Astrocyte (in vitro differentiated cells and primary cell): ENCODE results near the gene PIK3R4. TPM values are rescaled to one million over a fixed set of nuclear protein-coding genes. Genes with fewer than 3 reads are reported as not detected.

Experiments
- DNase-seq: peaks from one replicate; pipeline ENCODE4 v3.0.0-alpha.2; 2010; ENCODE audit warnings: low read depth
- FAIRE-seq: peaks from 2 replicates; lab custom pipeline; 2011; peaks lifted over from hg19 to GRCh38; lab: Jason Lieb, UNC
- H2AFZ ChIP-seq: 2 replicates; pipeline ENCODE4 v1.6.0; 2012; ENCODE audit warnings: low read depth, low read length, inconsistent platforms
- H3K27ac ChIP-seq: 2 replicates; pipeline ENCODE4 v1.5.1; 2011; ENCODE audit warnings: low read depth, low read length, inconsistent platforms
- H3K27me3 ChIP-seq: 2 replicates; pipeline ENCODE4 v1.6.0; 2011; ENCODE audit warnings: low read length, inconsistent platforms; ENCODE audit not compliant: insufficient read depth
- H3K36me3 ChIP-seq: 2 replicates; pipeline ENCODE4 v1.5.1; 2011; ENCODE audit warnings: low read length, inconsistent platforms; ENCODE audit not compliant: insufficient read depth
- H3K4me1 ChIP-seq: 2 replicates; pipeline ENCODE4 v1.5.1; 2011; ENCODE audit warnings: low read length, inconsistent platforms; ENCODE audit not compliant: insufficient read depth
- H3K4me2 ChIP-seq: 2 replicates; pipeline ENCODE4 v1.6.0; 2012; ENCODE audit warnings: low read length, inconsistent platforms
- H3K4me3 ChIP-seq: 2 replicates; pipeline ENCODE4 v1.5.1; 2011; ENCODE audit warnings: low read depth, mild to moderate bottlenecking, low read length, inconsistent platforms; ENCODE audit not compliant: insufficient read depth
- H3K79me2 ChIP-seq: 2 replicates; pipeline ENCODE4 v1.6.0; 2012; ENCODE audit warnings: mild to moderate bottlenecking, low read length, inconsistent platforms; ENCODE audit not compliant: insufficient read depth
- H3K9ac ChIP-seq: 2 replicates; pipeline ENCODE4 v1.6.0; 2012; ENCODE audit warnings: mild to moderate bottlenecking, low read length, inconsistent platforms
- H3K9me3 ChIP-seq: 2 replicates; pipeline ENCODE4 v1.5.1; 2012; ENCODE audit warnings: low read depth, mild to moderate bottlenecking, low read length, inconsistent platforms; ENCODE audit not compliant: insufficient read depth
- H4K20me1 ChIP-seq: 2 replicates; pipeline ENCODE4 v1.6.0; 2012; ENCODE audit warnings: low read length, inconsistent platforms; ENCODE audit not compliant: insufficient read depth
- H3K27ac Mint-ChIP-seq: one replicate; pipeline ENCODE4 v1.8.0; 2021; ENCODE audit warnings: mild to moderate bottlenecking, mixed read lengths; ENCODE audit not compliant: unreplicated experiment
- H3K27me3 Mint-ChIP-seq: one replicate; pipeline ENCODE4 v1.8.0; 2021; ENCODE audit warnings: low read depth, mixed read lengths; ENCODE audit not compliant: unreplicated experiment
- H3K36me3 Mint-ChIP-seq: one replicate; pipeline ENCODE4 v1.8.0; 2021; ENCODE audit warnings: low read depth, mixed read lengths; ENCODE audit not compliant: unreplicated experiment
- H3K4me1 Mint-ChIP-seq: one replicate; pipeline ENCODE4 v1.8.0; 2021; ENCODE audit warnings: low read depth, mixed read lengths; ENCODE audit not compliant: unreplicated experiment
- H3K4me3 Mint-ChIP-seq: one replicate; pipeline ENCODE4 v1.8.0; 2021; ENCODE audit warnings: mild to moderate bottlenecking, moderate library complexity, mixed read lengths; ENCODE audit not compliant: unreplicated experiment
- H3K9me3 Mint-ChIP-seq: one replicate; pipeline ENCODE4 v1.8.0; 2021; ENCODE audit warnings: mild to moderate bottlenecking, mixed read lengths; ENCODE audit not compliant: unreplicated experiment
- CTCF ChIP-seq: IDR thresholded peaks from 2 replicates; pipeline ENCODE4 v1.5.1; 2011; ENCODE audit warnings: low read depth, mild to moderate bottlenecking, inconsistent platforms, low read length, moderate library complexity; ENCODE audit not compliant: insufficient read depth
- EZH2 ChIP-seq: IDR thresholded peaks from 2 replicates; pipeline ENCODE4 v1.6.1; 2012; ENCODE audit warnings: mild to moderate bottlenecking, low read length, inconsistent platforms; ENCODE audit not compliant: insufficient read depth
- total RNA-seq: library from RNA; stranded (reverse); gene quantifications from 2 replicates; pipeline ENCODE4 v1.2.1, GENCODE V29; 2021

The PIK3R4 gene
- total RNA-seq, 1 donor from 2014 or later = 22.2 TPM

- peaks cover 6% of the 10 kb centered on the region for H3K4me1 Mint-ChIP-seq
- no peaks in the 10 kb centered on the region for H3K79me2 ChIP-seq
- no peak overlapping the region for H3K27ac ChIP-seq
- H4K20me1 ChIP-seq = no peaks in the 10 kb centered on the region
- H3K4me3 Mint-ChIP-seq = no peak overlapping the region
- no peaks in the 10 kb centered on the region for H3K9me3 Mint-ChIP-seq
- peaks cover 3% of the 10 kb centered on the region for H3K4me1 ChIP-seq
- TF ChIP-seq EZH2 = no peak
- TF ChIP-seq CTCF = no peak
- DNase-seq (no peak), FAIRE-seq (no peak)
- no peaks in the 10 kb centered on the region for H3K9me3 ChIP-seq
- H3K27ac Mint-ChIP-seq = no peak overlapping the region
- H3K36me3 ChIP-seq = no peaks in the 10 kb centered on the region
- H3K36me3 Mint-ChIP-seq = peaks cover 6% of the 10 kb centered on the region
- H3K4me2 ChIP-seq = no peak overlapping the region
- no peak overlapping the region for H3K9ac ChIP-seq
- H3K27me3 Mint-ChIP-seq = no peaks in the 10 kb centered on the region
- no peak overlapping the region for H2AFZ ChIP-seq
- no peaks in the 10 kb centered on the region for H3K27me3 ChIP-seq
- H3K4me3 ChIP-seq = no peak overlapping the region
Observed at GRCh38 chr3:130656627-130657026, 90.0 kb downstream of the PIK3R4 start.

GRCh38 chr3:130654921-130655320, 91.7 kb downstream of the PIK3R4 start:
- Mint-ChIP-seq H3K9me3 (no peaks in the 10 kb centered on the region), H3K36me3 (peaks cover 6% of the 10 kb centered on the region), H3K4me1 (peaks cover 6% of the 10 kb centered on the region), H3K27ac (no peak overlapping the region), H3K4me3 (no peak overlapping the region), H3K27me3 (no peaks in the 10 kb centered on the region)
- Histone ChIP-seq H3K9ac (no peak overlapping the region), H3K27ac (no peak overlapping the region), H3K9me3 (no peaks in the 10 kb centered on the region), H3K36me3 (no peaks in the 10 kb centered on the region), H3K27me3 (no peaks in the 10 kb centered on the region), H3K79me2 (no peaks in the 10 kb centered on the region), H4K20me1 (no peaks in the 10 kb centered on the region), H3K4me1 (peaks cover 3% of the 10 kb centered on the region), H3K4me2 (no peak overlapping the region), H2AFZ (no peak overlapping the region), H3K4me3 (no peak overlapping the region)
- DNase-seq = no peak
- FAIRE-seq = no peak
- TF ChIP-seq CTCF (no peak), EZH2 (no peak)

DNA sequence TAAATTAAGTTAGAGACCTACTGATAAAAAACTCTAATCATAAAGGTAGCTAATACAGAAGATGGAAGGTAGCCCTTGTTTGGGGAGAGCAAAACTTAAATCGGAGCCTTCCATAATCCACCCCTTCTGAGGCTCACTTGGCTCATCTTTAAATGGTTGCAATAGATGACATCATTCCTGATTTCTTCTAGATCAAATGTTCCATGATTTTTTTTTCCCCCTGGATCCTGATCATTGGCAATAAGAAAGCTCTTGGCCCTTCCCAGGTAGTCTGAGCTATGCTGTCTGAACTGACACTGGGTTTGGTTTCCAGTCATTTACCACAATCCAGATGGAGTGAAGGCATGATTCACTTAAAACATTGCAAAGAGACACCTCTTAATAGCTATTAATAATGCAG, 92.5 kb downstream of the PIK3R4 start:
- peaks cover 4% of the 10 kb centered on the region for H3K4me1 Mint-ChIP-seq

More for the DNA sequence above, 92.5 kb downstream of the PIK3R4 start:
- no peaks in the 10 kb centered on the region for H3K36me3 ChIP-seq
- no peaks in the 10 kb centered on the region for H3K9me3 ChIP-seq
- Mint-ChIP-seq H3K4me3 (no peak overlapping the region), H3K27ac (no peak overlapping the region), H3K36me3 (peaks cover 6% of the 10 kb centered on the region), H3K27me3 (no peaks in the 10 kb centered on the region), H3K9me3 (no peaks in the 10 kb centered on the region)
- FAIRE-seq (no peak), DNase-seq (no peak)
- no peak overlapping the region for H3K27ac ChIP-seq
- TF ChIP-seq CTCF = no peak
- H3K27me3 ChIP-seq = no peaks in the 10 kb centered on the region
- H3K79me2 ChIP-seq = no peaks in the 10 kb centered on the region
- H4K20me1 ChIP-seq = no peaks in the 10 kb centered on the region
- no peak overlapping the region for H3K4me2 ChIP-seq
- H3K4me3 ChIP-seq = no peak overlapping the region
- peaks cover 3% of the 10 kb centered on the region for H3K4me1 ChIP-seq
- no peak overlapping the region for H2AFZ ChIP-seq
- H3K9ac ChIP-seq = no peak overlapping the region
